NCI-H2196 treated with DMSO at 0.1 percent for 48 hours (cell line): ENCODE measurements around the gene TMEM181.
"Not testable (repeated sequence)": the region's sequence is repeated elsewhere in the genome, so short reads cannot be mapped to it uniquely, and the experiment has no call there.

Source experiments
- DNase-seq: peaks from one replicate; lab custom pipeline; 2025; ENCODE audit not compliant: unreplicated experiment; lab: John Stamatoyannopoulos, UW

The TMEM181 gene

GRCh38 chr6:158593670-158594069 is 33.8 kb downstream of the TMEM181 start:
- no peak for DNase-seq

- DNase-seq = no peak
Measured at GRCh38 chr6:158595223-158595622, 35.3 kb downstream of the TMEM181 start.

GRCh38 chr6:158596861-158597260 is 37.0 kb downstream of the TMEM181 start:
- DNase-seq = no peak

GRCh38 chr6:158597565-158597964 is 37.7 kb downstream of the TMEM181 start:
- DNase-seq = no peak

GRCh38 chr6:158599635-158600034 is 39.7 kb downstream of the TMEM181 start:
- DNase-seq = no peak

- no peak for DNase-seq
Measured at GRCh38 chr6:158603261-158604047, 43.6 kb downstream of the TMEM181 start.

- no peak for DNase-seq
Measured at GRCh38 chr6:158604048-158604406, 44.1 kb downstream of the TMEM181 start.

- no peak for DNase-seq
Measured at GRCh38 chr6:158605266-158605878, 45.5 kb downstream of the TMEM181 start.

GRCh38 chr6:158606011-158606410 is 46.1 kb downstream of the TMEM181 start:
- not testable (repeated sequence) for DNase-seq

- no peak for DNase-seq
Measured at GRCh38 chr6:158606935-158607334, 47.0 kb downstream of the TMEM181 start.

- DNase-seq = no peak
Measured at GRCh38 chr6:158607411-158608170, 47.7 kb downstream of the TMEM181 start.

- no peak for DNase-seq
Measured at GRCh38 chr6:158608221-158608620, 48.3 kb downstream of the TMEM181 start.

GRCh38 chr6:158609455-158610155 is 49.7 kb downstream of the TMEM181 start:
- no peak for DNase-seq

GRCh38 chr6:158610319-158610968 is 50.6 kb downstream of the TMEM181 start:
- DNase-seq = no peak

GRCh38 chr6:158611039-158611438 is 51.1 kb downstream of the TMEM181 start:
- no peak for DNase-seq

- DNase-seq = no peak
Measured at GRCh38 chr6:158611541-158612370, 51.9 kb downstream of the TMEM181 start.

GRCh38 chr6:158614606-158615005 is 54.7 kb downstream of the TMEM181 start:
- DNase-seq = not testable (repeated sequence)

GRCh38 chr6:158618289-158618688 is 58.4 kb downstream of the TMEM181 start:
- DNase-seq = not testable (repeated sequence)

GRCh38 chr6:158619922-158620801 is 60.3 kb downstream of the TMEM181 start:
- DNase-seq = no peak
